ENCODE data around the gene EEIG1.
"Not testable (repeated sequence)": the region's sequence is repeated elsewhere in the genome, so short reads cannot be mapped to it uniquely, and the experiment has no call there.

The EEIG1 gene

GRCh38 chr9:127980706-127981558, at the start of gene EEIG1:
TSS of gene EEIG1 (minus strand) at chr9:127980989. CDS start at chr9:127980137, 852 bp downstream.
- DNase-seq (ENCODE audit: low read depth), result peak; percentile 93

- DNase-seq (ENCODE audit: low read depth), result no peak
These were observed 46.9 kb upstream of the EEIG1 start for GRCh38 chr9:128027705-128028104.

GRCh38 chr9:128026773-128027541, 46.2 kb upstream of the EEIG1 start:
- no peak for DNase-seq (ENCODE audit: low read depth)

- peak; percentile 57 for DNase-seq (ENCODE audit: low read depth)
These were observed 45.5 kb upstream of the EEIG1 start for GRCh38 chr9:128026255-128026772.

- DNase-seq (ENCODE audit: low read depth), result no peak
These were observed 44.9 kb upstream of the EEIG1 start for GRCh38 chr9:128025736-128026135.

- DNase-seq (ENCODE audit: low read depth), result no peak
These were observed 44.0 kb upstream of the EEIG1 start for GRCh38 chr9:128024761-128025308.

- not testable (repeated sequence) for DNase-seq (ENCODE audit: low read depth)
These were observed 42.9 kb upstream of the EEIG1 start for GRCh38 chr9:128023671-128024070.

- DNase-seq (ENCODE audit: low read depth), result no peak
These were observed 42.1 kb upstream of the EEIG1 start for GRCh38 chr9:128022886-128023285.

GRCh38 chr9:128021098-128021497, 40.3 kb upstream of the EEIG1 start:
- DNase-seq (ENCODE audit: low read depth), result no peak

GRCh38 chr9:128020692-128021091, 39.9 kb upstream of the EEIG1 start:
- no peak for DNase-seq (ENCODE audit: low read depth)

GRCh38 chr9:128015696-128016095, 34.9 kb upstream of the EEIG1 start:
- no peak for DNase-seq (ENCODE audit: low read depth)

GRCh38 chr9:128011071-128011817, 30.5 kb upstream of the EEIG1 start:
- no peak for DNase-seq (ENCODE audit: low read depth)

- DNase-seq (ENCODE audit: low read depth), result no peak
These were observed 28.9 kb upstream of the EEIG1 start for GRCh38 chr9:128009639-128010038.

- DNase-seq (ENCODE audit: low read depth), result no peak
These were observed 27.4 kb upstream of the EEIG1 start for GRCh38 chr9:128008171-128008570.

GRCh38 chr9:128007566-128008138, 26.9 kb upstream of the EEIG1 start:
- DNase-seq (ENCODE audit: low read depth), result peak; percentile 83

- no peak for DNase-seq (ENCODE audit: low read depth)
These were observed 25.7 kb upstream of the EEIG1 start for GRCh38 chr9:128006332-128006996.

GRCh38 chr9:128005923-128006322, 25.1 kb upstream of the EEIG1 start:
- DNase-seq (ENCODE audit: low read depth), result no peak

- no peak for DNase-seq (ENCODE audit: low read depth)
These were observed 23.3 kb upstream of the EEIG1 start for GRCh38 chr9:128003966-128004604.

- DNase-seq (ENCODE audit: low read depth), result no peak
These were observed 22.2 kb upstream of the EEIG1 start for GRCh38 chr9:128002959-128003358.

- no peak for DNase-seq (ENCODE audit: low read depth)
These were observed 21.1 kb upstream of the EEIG1 start for GRCh38 chr9:128001779-128002298.

All from stimulated activated CD8-positive, alpha-beta memory T cell treated with anti-CD3 and anti-CD28 coated beads, Interleukin-15, amount 100 ng/mL, for 1 hour (primary cell).